Endodermal cell (in vitro differentiated cells): ENCODE measurements around the gene C8B. TPM values are rescaled to one million over a fixed set of nuclear protein-coding genes. Genes with fewer than 3 reads are reported as not detected.

Source experiments
- DNase-seq: peaks from one replicate; pipeline ENCODE4 v3.0.0-alpha.2; 2017
- H3K27ac ChIP-seq: 2 replicates; pipeline ENCODE4 v1.5.1; 2013; ENCODE audit warnings: mild to moderate bottlenecking, low read depth, low read length, moderate library complexity
- H3K27me3 ChIP-seq: 2 replicates; pipeline ENCODE4 v1.6.1; 2013; ENCODE audit warnings: mild to moderate bottlenecking, low read length, moderate library complexity; ENCODE audit not compliant: insufficient read depth, control insufficient read depth, poor library complexity, severe bottlenecking
- H3K36me3 ChIP-seq: 2 replicates; pipeline ENCODE4 v1.7.0; 2013; ENCODE audit warnings: mild to moderate bottlenecking, low read length, moderate library complexity; ENCODE audit not compliant: control insufficient read depth, insufficient read depth
- H3K4me1 ChIP-seq: one replicate; pipeline ENCODE4 v1.7.0; 2013; ENCODE audit warnings: low read length; ENCODE audit not compliant: control insufficient read depth, insufficient read depth
- H3K4me3 ChIP-seq: 2 replicates; pipeline ENCODE4 v1.5.1; 2013; ENCODE audit warnings: mild to moderate bottlenecking, low read length, moderate library complexity
- H3K9ac ChIP-seq: 2 replicates; pipeline ENCODE4 v1.6.1; 2013; ENCODE audit warnings: mild to moderate bottlenecking, low read length, moderate library complexity; ENCODE audit not compliant: poor library complexity, severe bottlenecking; ENCODE audit errors: extremely low read depth
- H3K9me3 ChIP-seq: 2 replicates; pipeline ENCODE4 v1.6.1; 2013; ENCODE audit warnings: mild to moderate bottlenecking, low read length, moderate library complexity; ENCODE audit not compliant: control insufficient read depth
- H3K27ac Mint-ChIP-seq: 2 replicates; pipeline ENCODE4 v1.8.0; 2020; ENCODE audit warnings: mixed read lengths
- H3K27me3 Mint-ChIP-seq: 2 replicates; pipeline ENCODE4 v1.8.0; 2021; ENCODE audit warnings: mild to moderate bottlenecking, mixed read lengths; ENCODE audit not compliant: insufficient read depth
- H3K36me3 Mint-ChIP-seq: 2 replicates; pipeline ENCODE4 v1.8.0; 2020; ENCODE audit warnings: low read depth, mixed read lengths
- H3K4me1 Mint-ChIP-seq: 2 replicates; pipeline ENCODE4 v1.8.0; 2020; ENCODE audit warnings: mixed read lengths
- H3K4me3 Mint-ChIP-seq: 2 replicates; pipeline ENCODE4 v1.8.0; 2020; ENCODE audit warnings: mild to moderate bottlenecking, moderate library complexity, mixed read lengths
- H3K9me3 Mint-ChIP-seq: 2 replicates; pipeline ENCODE4 v1.8.0; 2020; ENCODE audit warnings: mild to moderate bottlenecking, mixed read lengths
- CTCF ChIP-seq: fragments of 200-600 bp; sonication (generic); conservative IDR thresholded peaks from 2 replicates; pipeline ENCODE4 v1.5.0; 2021; ENCODE audit warnings: antibody characterized with exemption, mild to moderate bottlenecking
- WGBS, 2 experiments: methylation state at CpG; one replicate each; pipeline versions ENCODE4 v1.1.5 to v1.1.7; 2013; ENCODE audit warnings: missing lambda C conversion rate in 2 of 2, mixed read lengths in 1 of 2; ENCODE audit not compliant: insufficient coverage in 1 of 2, insufficient read length in 1 of 2; 5-methylcytosine and 5-hydroxymethylcytosine counted together
- total RNA-seq, 2 donors: library from RNA; stranded (reverse); fragmentation: NEBNext Ultra II Directional in 1 of 2; extraction: Animal tissue kit (Norgen Biotek cat#: 25700) in 1 of 2; gene quantifications; 2 replicates in 1 of 2; 3 replicates in 1 of 2; pipeline ENCODE4 v1.2.1, GENCODE V29; 2021

C8B gene
- total RNA-seq, 2 donors from 2014 or later: not detected

GRCh38 chr1:56922070-56922469, 43.7 kb downstream of the C8B start:
- no peak overlapping the region for H3K9ac ChIP-seq
- H3K9me3 ChIP-seq: peaks cover 9% of the 10 kb centered on the region
- Mint-ChIP-seq H3K9me3 (peaks cover 6% of the 10 kb centered on the region), H3K36me3 (no peaks in the 10 kb centered on the region), H3K27ac (peak overlapping the region; percentile 8), H3K4me3 (no peak overlapping the region), H3K27me3 (no peaks in the 10 kb centered on the region), H3K4me1 (peaks cover 59% of the 10 kb centered on the region)
- H3K27me3 ChIP-seq: no peaks in the 10 kb centered on the region
- no peaks in the 10 kb centered on the region for H3K36me3 ChIP-seq
- H3K4me1 ChIP-seq: peaks cover 11% of the 10 kb centered on the region
- TF ChIP-seq CTCF: no peak
- no peak overlapping the region for H3K4me3 ChIP-seq
- 93 to 96% methylated on average over 3 to 4 of the region's 4 CpGs for WGBS, 2 experiments
- DNase-seq: no peak
- H3K27ac ChIP-seq: no peak overlapping the region

DNA sequence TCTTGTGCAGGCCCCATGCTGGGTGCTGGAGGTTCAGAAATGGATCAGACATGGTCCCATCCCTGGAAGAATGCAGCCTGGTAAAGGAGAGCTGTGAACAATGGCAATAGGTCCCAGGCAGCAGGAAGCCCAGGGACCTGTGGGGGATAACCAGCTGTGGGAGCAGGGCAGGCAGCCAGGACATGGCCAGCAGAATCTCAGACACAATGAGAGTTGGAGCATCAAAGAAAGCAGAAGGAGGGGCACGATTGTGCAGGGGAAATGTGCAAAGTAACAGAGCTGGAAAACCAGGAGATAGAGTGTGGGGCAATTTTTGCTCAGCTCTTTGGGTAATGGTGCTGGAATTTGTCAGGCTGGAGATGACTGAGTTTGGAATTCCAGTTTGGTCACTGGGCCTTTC, 44.3 kb downstream of the C8B start:
- Mint-ChIP-seq H3K36me3 (no peaks in the 10 kb centered on the region), H3K27me3 (no peaks in the 10 kb centered on the region), H3K4me3 (no peak overlapping the region), H3K4me1 (peaks cover 62% of the 10 kb centered on the region), H3K9me3 (peaks cover 6% of the 10 kb centered on the region), H3K27ac (no peak overlapping the region)
- peaks cover 15% of the 10 kb centered on the region for H3K4me1 ChIP-seq
- no peak overlapping the region for H3K27ac ChIP-seq
- WGBS, 2 experiments: 78 to 85% methylated on average over 1 of the region's 1 CpG
- TF ChIP-seq CTCF: no peak
- H3K9ac ChIP-seq: no peak overlapping the region
- H3K36me3 ChIP-seq: no peaks in the 10 kb centered on the region
- H3K27me3 ChIP-seq: no peaks in the 10 kb centered on the region
- H3K4me3 ChIP-seq: no peak overlapping the region
- no peak for DNase-seq
- H3K9me3 ChIP-seq: peaks cover 9% of the 10 kb centered on the region

DNA sequence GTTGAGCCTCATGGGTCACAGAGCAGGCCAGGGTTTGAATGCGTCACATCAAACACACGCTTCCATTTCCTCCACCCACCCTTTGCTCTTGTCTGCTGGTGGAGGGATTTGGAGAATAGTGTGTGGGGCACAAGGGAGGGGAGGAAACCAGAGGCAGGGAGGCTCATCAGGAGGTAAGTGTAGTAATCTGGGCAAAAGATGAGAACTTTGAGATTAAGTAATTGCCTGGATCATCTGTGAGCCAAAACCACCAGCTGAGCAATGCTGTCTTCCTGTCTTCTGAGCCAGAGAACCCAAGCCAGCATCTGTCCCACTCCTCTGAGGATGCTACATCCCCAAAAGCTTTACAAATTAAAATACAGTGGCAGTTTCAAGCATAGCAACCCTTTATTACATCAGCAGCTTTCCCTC, 45.2 kb downstream of the C8B start:
- Histone ChIP-seq H3K9ac (no peak overlapping the region), H3K9me3 (peaks cover 9% of the 10 kb centered on the region), H3K27me3 (no peaks in the 10 kb centered on the region), H3K27ac (no peak overlapping the region), H3K4me3 (no peak overlapping the region), H3K4me1 (peaks cover 20% of the 10 kb centered on the region), H3K36me3 (no peaks in the 10 kb centered on the region)
- Mint-ChIP-seq H3K36me3 (no peaks in the 10 kb centered on the region), H3K4me1 (peaks cover 59% of the 10 kb centered on the region), H3K4me3 (no peak overlapping the region), H3K27ac (no peak overlapping the region), H3K27me3 (no peaks in the 10 kb centered on the region), H3K9me3 (peaks cover 6% of the 10 kb centered on the region)
- TF ChIP-seq CTCF: no peak
- DNase-seq: no peak
- WGBS, 2 experiments: no CpG with 5 or more reads among the region's 2 CpGs
